ENCODE data around the gene TBC1D5. TPM values are rescaled to one million over a fixed set of nuclear protein-coding genes. Genes with fewer than 3 reads are reported as not detected.

TBC1D5 gene
- total RNA-seq, 2 experiments from 2014 or later = 46.3 to 47.8 TPM

GRCh38 chr3:17422636-17423035 lies 319.8 kb downstream of the TBC1D5 start:
- H3K27me3 Mint-ChIP-seq = no peaks in the 10 kb centered on the region
- intact Hi-C loops (cut with micrococcal nuclease) = no loop called here
- H3K9me3 Mint-ChIP-seq = no peaks in the 10 kb centered on the region
- no peak overlapping the region for H3K27ac Mint-ChIP-seq
- H3K4me3 Mint-ChIP-seq = no peak overlapping the region
- no peak for TF ChIP-seq CTCF (IDR thresholded peaks at IDR 0.05)
- ChIA-PET CTCF (interaction anchor here (0.9 to 3.6 kb wide), 2 partner anchors 9 to 418 kb away, joined by 4 to 14 read pairs; no protein-coding TSS in a partner anchor), POLR2A (no interaction called here)
- H3K36me3 Mint-ChIP-seq (ENCODE audit: low read depth) = peaks cover 3% of the 10 kb centered on the region
- no peak for DNase-seq
- H3K4me1 Mint-ChIP-seq (ENCODE audit: low read depth) = no peaks in the 10 kb centered on the region
- no peak for ATAC-seq

GRCh38 chr3:17420668-17421067 lies 321.8 kb downstream of the TBC1D5 start:
- no peaks in the 10 kb centered on the region for H3K4me1 Mint-ChIP-seq (ENCODE audit: low read depth)
- ChIA-PET POLR2A (no interaction called here), CTCF (no interaction called here)
- H3K36me3 Mint-ChIP-seq (ENCODE audit: low read depth) = peaks cover 4% of the 10 kb centered on the region
- ATAC-seq = no peak
- intact Hi-C loops (cut with micrococcal nuclease) = no loop called here
- TF ChIP-seq CTCF (IDR thresholded peaks at IDR 0.05) = no peak
- no peak for DNase-seq
- no peak overlapping the region for H3K4me3 Mint-ChIP-seq
- no peaks in the 10 kb centered on the region for H3K9me3 Mint-ChIP-seq
- no peak overlapping the region for H3K27ac Mint-ChIP-seq
- H3K27me3 Mint-ChIP-seq = no peaks in the 10 kb centered on the region

GRCh38 chr3:17412950-17413530 lies 329.4 kb downstream of the TBC1D5 start:
- peak; percentile 73 for ATAC-seq
- POLR2A ChIA-PET = no interaction called here
- H3K36me3 Mint-ChIP-seq (ENCODE audit: low read depth) = peaks cover 2% of the 10 kb centered on the region
- peak; percentile 81 for TF ChIP-seq CTCF (IDR thresholded peaks at IDR 0.05)
- no peaks in the 10 kb centered on the region for H3K4me1 Mint-ChIP-seq (ENCODE audit: low read depth)
- no peaks in the 10 kb centered on the region for H3K9me3 Mint-ChIP-seq
- H3K27me3 Mint-ChIP-seq = no peaks in the 10 kb centered on the region
- intact Hi-C loops (cut with micrococcal nuclease) = loop anchor here (2.0 kb wide), 1 partner anchor 152 kb away; no protein-coding TSS in a partner anchor
- no peak overlapping the region for H3K27ac Mint-ChIP-seq
- peak; percentile 5 for DNase-seq
- CTCF ChIA-PET = interaction anchor here (0.6 to 3.5 kb wide), 28 partner anchors 8 to 817 kb away, joined by 3 to 19 read pairs (median 4); no protein-coding TSS in a partner anchor
- H3K4me3 Mint-ChIP-seq = no peak overlapping the region

- H3K27ac Mint-ChIP-seq = no peak overlapping the region
- H3K27me3 Mint-ChIP-seq = no peaks in the 10 kb centered on the region
- TF ChIP-seq CTCF (IDR thresholded peaks at IDR 0.05) = no peak
- no peak overlapping the region for H3K4me3 Mint-ChIP-seq
- H3K36me3 Mint-ChIP-seq (ENCODE audit: low read depth) = no peaks in the 10 kb centered on the region
- no peak for ATAC-seq
- no peaks in the 10 kb centered on the region for H3K9me3 Mint-ChIP-seq
- DNase-seq = no peak
- intact Hi-C loops (cut with micrococcal nuclease) = no loop called here
- CTCF ChIA-PET = interaction anchor here (0.8 to 1.6 kb wide), 3 partner anchors 8 to 154 kb away, joined by 3 to 5 read pairs (median 4); no protein-coding TSS in a partner anchor
- no peaks in the 10 kb centered on the region for H3K4me1 Mint-ChIP-seq (ENCODE audit: low read depth)
- POLR2A ChIA-PET = no interaction called here
These were observed 331.1 kb downstream of the TBC1D5 start for GRCh38 chr3:17411157-17411877.

- H3K27me3 Mint-ChIP-seq = no peaks in the 10 kb centered on the region
- H3K9me3 Mint-ChIP-seq = no peaks in the 10 kb centered on the region
- H3K27ac Mint-ChIP-seq = no peak overlapping the region
- H3K4me3 Mint-ChIP-seq = no peak overlapping the region
- H3K4me1 Mint-ChIP-seq (ENCODE audit: low read depth) = no peaks in the 10 kb centered on the region
- no peak for TF ChIP-seq CTCF (IDR thresholded peaks at IDR 0.05)
- intact Hi-C loops (cut with micrococcal nuclease) = no loop called here
- H3K36me3 Mint-ChIP-seq (ENCODE audit: low read depth) = peaks cover 3% of the 10 kb centered on the region
- POLR2A ChIA-PET = no interaction called here
- CTCF ChIA-PET = interaction anchor here (0.7 kb wide), 1 partner anchor 77 kb away, joined by 3 read pairs; no protein-coding TSS in a partner anchor
- DNase-seq (no peak), ATAC-seq (no peak)
These were observed 334.9 kb downstream of the TBC1D5 start for GRCh38 chr3:17407576-17407975.
